Ramos (cell line): ENCODE data around the gene TFB1M.

Experiments
- in situ Hi-C: fragments of 300-500 bp; cut with MboI; formaldehyde crosslinking; loops from one replicate; pipeline ENCODE4 v1.14.3; 2022; ENCODE audit warnings: low sequenced_read_pairs; ENCODE audit not compliant: unreplicated experiment

TFB1M gene

GRCh38 chr6:155311583-155311982, 2.7 kb downstream of the TFB1M start:
- in situ Hi-C loops: loop anchor here (25.0 kb wide), 1 partner anchor 1076 kb away; no protein-coding TSS in a partner anchor

- in situ Hi-C loops: loop anchor here (25.0 kb wide), 1 partner anchor 1076 kb away; no protein-coding TSS in a partner anchor
Measured at GRCh38 chr6:155311086-155311485, 3.2 kb downstream of the TFB1M start.

- in situ Hi-C loops: loop anchor here (25.0 kb wide), 1 partner anchor 1077 kb away; no protein-coding TSS in a partner anchor
Measured at GRCh38 chr6:155310596-155310995, 3.7 kb downstream of the TFB1M start.

- in situ Hi-C loops: loop anchor here (25.0 kb wide), 1 partner anchor 1078 kb away; no protein-coding TSS in a partner anchor
Measured at GRCh38 chr6:155309150-155309549, 5.1 kb downstream of the TFB1M start.

- in situ Hi-C loops: loop anchor here (25.0 kb wide), 1 partner anchor 1080 kb away; no protein-coding TSS in a partner anchor
Measured at GRCh38 chr6:155306958-155307357, 7.3 kb downstream of the TFB1M start.

- in situ Hi-C loops: loop anchor here (25.0 kb wide), 1 partner anchor 1084 kb away; no protein-coding TSS in a partner anchor
Measured at GRCh38 chr6:155303361-155303870, 10.9 kb downstream of the TFB1M start.

- in situ Hi-C loops: loop anchor here (25.0 kb wide), 1 partner anchor 1085 kb away; no protein-coding TSS in a partner anchor
Measured at GRCh38 chr6:155301867-155302266, 12.4 kb downstream of the TFB1M start.

GRCh38 chr6:155297669-155298068, 16.6 kb downstream of the TFB1M start:
- in situ Hi-C loops: no loop called here

- in situ Hi-C loops: no loop called here
Measured at GRCh38 chr6:155292711-155293110, 21.6 kb downstream of the TFB1M start.

GRCh38 chr6:155291291-155291690, 23.0 kb downstream of the TFB1M start:
- in situ Hi-C loops: no loop called here

GRCh38 chr6:155290491-155290890, 23.8 kb downstream of the TFB1M start:
- in situ Hi-C loops: no loop called here

GRCh38 chr6:155287762-155288161, 26.5 kb downstream of the TFB1M start:
- in situ Hi-C loops: no loop called here

GRCh38 chr6:155284775-155285174, 29.5 kb downstream of the TFB1M start:
- in situ Hi-C loops: no loop called here

- in situ Hi-C loops: no loop called here
Measured at GRCh38 chr6:155278319-155279049, 35.8 kb downstream of the TFB1M start.

- in situ Hi-C loops: no loop called here
Measured at GRCh38 chr6:155276638-155277037, 37.6 kb downstream of the TFB1M start.

GRCh38 chr6:155275808-155276480, 38.3 kb downstream of the TFB1M start:
- in situ Hi-C loops: no loop called here

GRCh38 chr6:155274533-155274932, 39.8 kb downstream of the TFB1M start:
- in situ Hi-C loops: no loop called here

GRCh38 chr6:155274106-155274505, 40.2 kb downstream of the TFB1M start:
- in situ Hi-C loops: no loop called here

- in situ Hi-C loops: no loop called here
Measured at GRCh38 chr6:155273431-155273830, 40.9 kb downstream of the TFB1M start.

- in situ Hi-C loops: no loop called here
Measured at GRCh38 chr6:155272353-155273232, 41.7 kb downstream of the TFB1M start.
